Effector memory CD8-positive, alpha-beta T cell (primary cell): ENCODE results near the gene IGSF5.

ENCODE experiments used
- ATAC-seq: fragments of 150-1000 bp; cut with Tn5 transposase; replicated peaks from 2 replicates; pipeline ENCODE4 v1.10.0; 2021; ENCODE audit warnings: mild to moderate bottlenecking, moderate library complexity
- DNase-seq, 3 experiments: peaks; one replicate each; pipeline ENCODE4 v3.0.0; 2021
- H3K27ac Mint-ChIP-seq, 2 donors: one replicate each; pipeline ENCODE4 v1.8.0; 2022; ENCODE audit warnings: mild to moderate bottlenecking in 2 of 2, mixed read lengths in 2 of 2, moderate library complexity in 2 of 2
- H3K27me3 Mint-ChIP-seq, 2 donors: one replicate each; pipeline ENCODE4 v1.8.0; 2022; ENCODE audit warnings: mixed read lengths in 2 of 2
- H3K36me3 Mint-ChIP-seq: one replicate; pipeline ENCODE4 v1.8.0; 2022; ENCODE audit warnings: mild to moderate bottlenecking, moderate library complexity, mixed read lengths; ENCODE audit not compliant: insufficient read depth
- H3K4me1 Mint-ChIP-seq, 2 donors: one replicate each; pipeline ENCODE4 v1.8.0; 2022; ENCODE audit warnings: low read depth in 2 of 2, mixed read lengths in 2 of 2
- H3K4me3 Mint-ChIP-seq, 2 donors: one replicate each; pipeline ENCODE4 v1.8.0; 2022; ENCODE audit warnings: mild to moderate bottlenecking in 2 of 2, mixed read lengths in 2 of 2, moderate library complexity in 2 of 2
- H3K9me3 Mint-ChIP-seq, 2 donors: one replicate each; pipeline ENCODE4 v1.8.0; 2022; ENCODE audit warnings: mixed read lengths in 2 of 2

The IGSF5 gene

GRCh38 chr21:39847877-39848276, 102.9 kb downstream of the IGSF5 start:
- no peak for ATAC-seq
- Mint-ChIP-seq H3K27ac (no peak overlapping the region), H3K9me3 (peaks cover 0 to 7% of the 10 kb centered on the region in 2 donors), H3K4me1 (no peaks in the 10 kb centered on the region), H3K27me3 (peaks cover 0 to 4% of the 10 kb centered on the region in 2 donors), H3K36me3 (no peaks in the 10 kb centered on the region), H3K4me3 (no peak overlapping the region)
- no peak for DNase-seq

- Mint-ChIP-seq H3K4me1 (no peaks in the 10 kb centered on the region), H3K27ac (no peak overlapping the region)
Measured at GRCh38 chr21:39849014-39849655, 104.2 kb downstream of the IGSF5 start.

GRCh38 chr21:39850333-39850732, 105.3 kb downstream of the IGSF5 start:
- no peaks in the 10 kb centered on the region for H3K27me3 Mint-ChIP-seq

More at GRCh38 chr21:39849014-39849655, 104.2 kb downstream of the IGSF5 start:
- ATAC-seq (no peak), DNase-seq (no peak)
- no peaks in the 10 kb centered on the region for H3K36me3 Mint-ChIP-seq
- no peaks in the 10 kb centered on the region for H3K27me3 Mint-ChIP-seq
- H3K9me3 Mint-ChIP-seq, result peaks cover 9 to 10% of the 10 kb centered on the region in 2 donors
- H3K4me3 Mint-ChIP-seq, result no peak overlapping the region

GRCh38 chr21:39851002-39851618, 106.1 kb downstream of the IGSF5 start:
- no peak for ATAC-seq
- no peaks in the 10 kb centered on the region for H3K36me3 Mint-ChIP-seq
- DNase-seq, result no peak

More at GRCh38 chr21:39850333-39850732, 105.3 kb downstream of the IGSF5 start:
- Mint-ChIP-seq H3K4me3 (no peak overlapping the region), H3K9me3 (peaks cover 8 to 12% of the 10 kb centered on the region in 2 donors), H3K27ac (no peak overlapping the region), H3K36me3 (no peaks in the 10 kb centered on the region), H3K4me1 (no peaks in the 10 kb centered on the region)
- ATAC-seq, result no peak
- no peak for DNase-seq

More at GRCh38 chr21:39851002-39851618, 106.1 kb downstream of the IGSF5 start:
- Mint-ChIP-seq H3K9me3 (peaks cover 10 to 12% of the 10 kb centered on the region in 2 donors), H3K27ac (no peak overlapping the region), H3K4me1 (no peaks in the 10 kb centered on the region), H3K27me3 (no peaks in the 10 kb centered on the region), H3K4me3 (no peak overlapping the region)
